Testis (tissue), 3 donors: ENCODE data around the gene CENPX. TPM values are rescaled to one million over a fixed set of nuclear protein-coding genes. Genes with fewer than 3 reads are reported as not detected.

Experiments used
- DNase-seq: peaks from one replicate; pipeline ENCODE4 v3.0.0-alpha.2; 2019
- H3K27ac ChIP-seq, 2 donors: fragments of 200-600 bp; sonication (generic); one replicate each; pipeline ENCODE4 v1.5.1; 2019
- H3K27me3 ChIP-seq: fragments of 200-600 bp; sonication (generic); one replicate; pipeline ENCODE4 v1.5.1; 2019
- H3K36me3 ChIP-seq: fragments of 200-600 bp; sonication (generic); one replicate; pipeline ENCODE4 v1.5.1; 2017; ENCODE audit warnings: low read depth; ENCODE audit errors: missing control alignments
- H3K4me1 ChIP-seq: fragments of 200-600 bp; sonication (generic); one replicate; pipeline ENCODE4 v1.5.1; 2019
- H3K4me3 ChIP-seq, 2 donors: fragments of 200-600 bp; sonication (generic); one replicate each; pipeline ENCODE4 v1.5.1; 2017 to 2019
- H3K9me3 ChIP-seq: fragments of 200-600 bp; sonication (generic); one replicate; pipeline ENCODE4 v1.5.1; 2017
- CTCF ChIP-seq, 3 experiments: fragments of 450-650 bp in 2 of 3; fragments of 200-600 bp in 1 of 3; sonication (generic) in 1 of 3; IDR thresholded peaks; one replicate each; pipeline ENCODE4 v1.5.1; 2016 to 2019; ENCODE audit warnings: antibody characterized with exemption in 3 of 3, mild to moderate bottlenecking in 2 of 3, moderate library complexity in 1 of 3
- POLR2A ChIP-seq: fragments of 450-650 bp; IDR thresholded peaks from one replicate; pipeline ENCODE4 v1.6.1; 2017; ENCODE audit warnings: antibody characterized with exemption, mild to moderate bottlenecking, moderate library complexity
- WGBS, 2 donors: methylation state at CpG; one replicate each; pipeline ENCODE4 v1.1.5; 2018; 5-methylcytosine and 5-hydroxymethylcytosine counted together
- intact Hi-C: fragments of 100-400 bp; cut with DNase I; formaldehyde crosslinking; loops from one replicate; pipeline ENCODE4 v1.15.1; 2023; ENCODE audit warnings: low total_unique reads
- polyA plus RNA-seq: library from polyadenylated mRNA; stranded (reverse); fragments of 350-450 nt; fragmentation: Illumina TruSeq; extraction: RNeasy Lipid Tissue Mini Kit (QIAGEN cat#74804); gene quantifications from one replicate; pipeline ENCODE4 v1.2.3, GENCODE V29; 2014; ENCODE audit warnings: low read depth, low replicate concordance; ENCODE audit not compliant: insufficient read depth
- total RNA-seq, 2 donors: library from RNA; depleted of rRNA; stranded (reverse); fragments of >200 nt; gene quantifications; one replicate each; pipeline ENCODE4 v1.2.3, GENCODE V29; 2016

The CENPX gene
- total and polyA plus RNA-seq, 3 donors from 2014 or later: 43.0 to 51.8 (median 43.5) TPM

- Histone ChIP-seq H3K4me1 (peaks cover 11% of the 10 kb centered on the region), H3K27me3 (no peaks in the 10 kb centered on the region), H3K9me3 (no peaks in the 10 kb centered on the region), H3K36me3 (no peaks in the 10 kb centered on the region), H3K27ac (no peak overlapping the region), H3K4me3 (no peak overlapping the region)
- intact Hi-C loops: no loop called here
- TF ChIP-seq CTCF (IDR thresholded peaks at IDR 0.05): no peak
- TF ChIP-seq POLR2A: no peak
- DNase-seq: no peak
- 86 to 100% methylated on average over 6 to 26 of the region's 26 CpGs for WGBS, 2 donors
Observed at GRCh38 chr17:82055023-82055964, 32.6 kb upstream of the CENPX start.

- Histone ChIP-seq H3K4me3 (no peak overlapping the region), H3K27me3 (no peaks in the 10 kb centered on the region), H3K4me1 (peaks cover 11% of the 10 kb centered on the region), H3K27ac (no peak overlapping the region), H3K9me3 (no peaks in the 10 kb centered on the region), H3K36me3 (no peaks in the 10 kb centered on the region)
- intact Hi-C loops: no loop called here
- 92 to 99% methylated on average over 6 to 32 of the region's 38 CpGs for WGBS, 2 donors
- DNase-seq: no peak
- no peak for TF ChIP-seq POLR2A
- no peak for TF ChIP-seq CTCF (IDR thresholded peaks at IDR 0.05)
Observed at GRCh38 chr17:82054351-82055022, 31.8 kb upstream of the CENPX start.

GRCh38 chr17:82053556-82054263 is 31.0 kb upstream of the CENPX start:
- no peaks in the 10 kb centered on the region for H3K9me3 ChIP-seq
- no peak for DNase-seq
- H3K27me3 ChIP-seq: no peaks in the 10 kb centered on the region
- no peak overlapping the region for H3K27ac ChIP-seq
- no peak overlapping the region for H3K4me3 ChIP-seq
- peaks cover 11% of the 10 kb centered on the region for H3K4me1 ChIP-seq
- intact Hi-C loops: no loop called here
- H3K36me3 ChIP-seq: no peaks in the 10 kb centered on the region
- no peak for TF ChIP-seq POLR2A
- no peak for TF ChIP-seq CTCF (IDR thresholded peaks at IDR 0.05)
- WGBS, 2 donors: 89 to 93% methylated on average over 17 to 25 of the region's 28 CpGs

- TF ChIP-seq POLR2A (no peak), CTCF (IDR thresholded peaks at IDR 0.05) (no peak)
- no peaks in the 10 kb centered on the region for H3K27me3 ChIP-seq
- intact Hi-C loops: no loop called here
- peaks cover 11% of the 10 kb centered on the region for H3K4me1 ChIP-seq
- H3K27ac ChIP-seq: no peak overlapping the region
- 84 to 88% methylated on average over 6 to 19 of the region's 19 CpGs for WGBS, 2 donors
- H3K36me3 ChIP-seq: no peaks in the 10 kb centered on the region
- no peak for DNase-seq
- no peak overlapping the region for H3K4me3 ChIP-seq
- no peaks in the 10 kb centered on the region for H3K9me3 ChIP-seq
Observed at GRCh38 chr17:82053130-82053529, 30.5 kb upstream of the CENPX start.
